Ovary (tissue), 9 donors: ENCODE results near the gene PADI4. TPM values are rescaled to one million over a fixed set of nuclear protein-coding genes. Genes with fewer than 3 reads are reported as not detected.

Experiments used
- DNase-seq, 5 donors: peaks; one replicate each; pipeline ENCODE4 v3.0.0-alpha.2; 2019 to 2020
- H3K27ac ChIP-seq, 2 donors: fragments of 200-600 bp; one replicate each; pipeline versions ENCODE4 v1.5.1 to v1.8.0; 2019 to 2022
- H3K27me3 ChIP-seq: fragments of 200-600 bp; one replicate; pipeline ENCODE4 v1.8.0; 2022
- H3K36me3 ChIP-seq: fragments of 200-600 bp; sonication (generic); one replicate; pipeline ENCODE4 v1.5.1; 2019
- H3K4me1 ChIP-seq: one replicate; pipeline ENCODE4 v1.8.1; 2013; ENCODE audit warnings: mild to moderate bottlenecking, moderate library complexity; ENCODE audit not compliant: insufficient read depth
- H3K4me3 ChIP-seq: fragments of 200-600 bp; sonication (generic); one replicate; pipeline ENCODE4 v1.5.1; 2017
- H3K9me3 ChIP-seq, 2 donors: fragments of 200-600 bp in 1 of 2; sonication (generic) in 1 of 2; one replicate each; pipeline versions ENCODE4 v1.5.1 to v1.8.1; 2013 to 2019; ENCODE audit warnings: mild to moderate bottlenecking in 1 of 2, moderate library complexity in 1 of 2
- CTCF ChIP-seq, 3 donors: fragments of 450-650 bp in 2 of 3; fragments of 200-600 bp in 1 of 3; IDR thresholded peaks; one replicate each; pipeline versions ENCODE4 v1.5.1 to v1.8.0; 2016 to 2022; ENCODE audit warnings: antibody characterized with exemption in 3 of 3, mild to moderate bottlenecking in 1 of 3
- EP300 ChIP-seq: sonication (generic); formaldehyde crosslinking; IDR thresholded peaks from one replicate; pipeline ENCODE4 v1.6.1; 2017; ENCODE audit warnings: antibody characterized with exemption
- POLR2A ChIP-seq: fragments of 450-650 bp; IDR thresholded peaks from one replicate; pipeline ENCODE4 v1.6.1; 2017; ENCODE audit warnings: antibody characterized with exemption, mild to moderate bottlenecking, moderate library complexity
- WGBS, 3 donors: extraction: QIAGEN DNeasy Blood & Tissue Kit in 1 of 3; methylation state at CpG; one replicate each; pipeline versions ENCODE4 v1.1.5 to v1.1.7; 2013 to 2017; 5-methylcytosine and 5-hydroxymethylcytosine counted together
- intact Hi-C, 4 donors: fragments of 100-400 bp; cut with DNase I; formaldehyde crosslinking; loops; one replicate each; pipeline versions ENCODE4 v1.11.0 to v1.15.1; 2022 to 2023
- polyA plus RNA-seq, 2 donors: library from polyadenylated mRNA; stranded (reverse); fragments of 200-250 nt in 1 of 2; fragments of 350-450 nt in 1 of 2; fragmentation: Illumina TruSeq in 1 of 2; extraction: RNeasy Lipid Tissue Mini Kit (QIAGEN cat#74804) in 1 of 2; gene quantifications; one replicate each; pipeline ENCODE4 v1.2.3, GENCODE V29; 2013 to 2014
- total RNA-seq, 7 donors: library from RNA; depleted of rRNA in 2 of 7; stranded (reverse); fragments of >200 nt in 2 of 7; fragmentation: NEBNext Ultra II Directional in 3 of 7; extraction: Animal tissue kit (Norgen Biotek cat#: 25700) in 3 of 7; gene quantifications; one replicate each; pipeline versions ENCODE4 v1.1.0 to v1.2.4, GENCODE V29; 2016 to 2023
- donor health status: DM: no; HTN: no; CAD: no; lungs with moderate emphysema.
- donor health status: DM: no; HTN: no; CAD: no.
- donor health status: Bipolar disorder and iron deficiency.
- donor health status: DM: yes; HTN: yes; CAD: no.
- donor health status: DM: no; HTN: no; CAD: no.
- donor health status: DM: yes; HTN: yes; CAD: no.

The PADI4 gene
- total and polyA plus RNA-seq, 9 donors = 0.10 to 1.8 (median 0.25) TPM; not detected in 3

- H3K4me3 ChIP-seq = no peak overlapping the region
- intact Hi-C loops = no loop called here
- no peak for TF ChIP-seq CTCF (IDR thresholded peaks at IDR 0.05)
- no peak for TF ChIP-seq POLR2A
- no peak for TF ChIP-seq EP300
- no peaks in the 10 kb centered on the region for H3K9me3 ChIP-seq
- no peaks in the 10 kb centered on the region for H3K4me1 ChIP-seq
- no peaks in the 10 kb centered on the region for H3K27me3 ChIP-seq
- H3K36me3 ChIP-seq = no peaks in the 10 kb centered on the region
- 80 to 84% (median 83%) methylated on average over 5 of the region's 5 CpGs for WGBS, 3 donors
- H3K27ac ChIP-seq = no peak overlapping the region
- no peak for DNase-seq
Measured at GRCh38 chr1:17301767-17302166, 6.2 kb upstream of the PADI4 start.

GRCh38 chr1:17304151-17304825 is 3.7 kb upstream of the PADI4 start:
- H3K36me3 ChIP-seq = no peaks in the 10 kb centered on the region
- H3K27ac ChIP-seq = no peak overlapping the region
- no peak overlapping the region for H3K4me3 ChIP-seq
- 57 to 67% (median 58%) methylated on average over 6 of the region's 6 CpGs for WGBS, 3 donors
- H3K9me3 ChIP-seq = no peaks in the 10 kb centered on the region
- no peaks in the 10 kb centered on the region for H3K27me3 ChIP-seq
- DNase-seq = no peak
- H3K4me1 ChIP-seq = peaks cover 6% of the 10 kb centered on the region
- TF ChIP-seq EP300 (no peak), POLR2A (no peak), CTCF (IDR thresholded peaks at IDR 0.05) (no peak)
- intact Hi-C loops = no loop called here

GRCh38 chr1:17304826-17305175 is 3.2 kb upstream of the PADI4 start:
- 46 to 61% (median 53%) methylated on average over 6 of the region's 6 CpGs for WGBS, 3 donors
- Histone ChIP-seq H3K9me3 (no peaks in the 10 kb centered on the region), H3K27me3 (no peaks in the 10 kb centered on the region), H3K4me1 (peaks cover 8% of the 10 kb centered on the region), H3K27ac (no peak overlapping the region), H3K36me3 (no peaks in the 10 kb centered on the region), H3K4me3 (no peak overlapping the region)
- no peak for DNase-seq
- intact Hi-C loops = no loop called here
- no peak for TF ChIP-seq CTCF (IDR thresholded peaks at IDR 0.05)
- TF ChIP-seq POLR2A = no peak
- TF ChIP-seq EP300 = no peak

- intact Hi-C loops = no loop called here
- DNase-seq = no peak
- peaks cover 8% of the 10 kb centered on the region for H3K4me1 ChIP-seq
- WGBS, 3 donors = 77 to 88% (median 78%) methylated on average over 13 to 14 of the region's 14 CpGs
- H3K27ac ChIP-seq = no peak overlapping the region
- no peaks in the 10 kb centered on the region for H3K9me3 ChIP-seq
- no peaks in the 10 kb centered on the region for H3K27me3 ChIP-seq
- no peak overlapping the region for H3K4me3 ChIP-seq
- TF ChIP-seq POLR2A = no peak
- TF ChIP-seq CTCF (IDR thresholded peaks at IDR 0.05) = no peak
- TF ChIP-seq EP300 = no peak
- no peaks in the 10 kb centered on the region for H3K36me3 ChIP-seq
Measured at GRCh38 chr1:17305576-17306095, 2.4 kb upstream of the PADI4 start.
